ENCODE measurements around the gene ATP6V0C.

ATP6V0C gene

DNA sequence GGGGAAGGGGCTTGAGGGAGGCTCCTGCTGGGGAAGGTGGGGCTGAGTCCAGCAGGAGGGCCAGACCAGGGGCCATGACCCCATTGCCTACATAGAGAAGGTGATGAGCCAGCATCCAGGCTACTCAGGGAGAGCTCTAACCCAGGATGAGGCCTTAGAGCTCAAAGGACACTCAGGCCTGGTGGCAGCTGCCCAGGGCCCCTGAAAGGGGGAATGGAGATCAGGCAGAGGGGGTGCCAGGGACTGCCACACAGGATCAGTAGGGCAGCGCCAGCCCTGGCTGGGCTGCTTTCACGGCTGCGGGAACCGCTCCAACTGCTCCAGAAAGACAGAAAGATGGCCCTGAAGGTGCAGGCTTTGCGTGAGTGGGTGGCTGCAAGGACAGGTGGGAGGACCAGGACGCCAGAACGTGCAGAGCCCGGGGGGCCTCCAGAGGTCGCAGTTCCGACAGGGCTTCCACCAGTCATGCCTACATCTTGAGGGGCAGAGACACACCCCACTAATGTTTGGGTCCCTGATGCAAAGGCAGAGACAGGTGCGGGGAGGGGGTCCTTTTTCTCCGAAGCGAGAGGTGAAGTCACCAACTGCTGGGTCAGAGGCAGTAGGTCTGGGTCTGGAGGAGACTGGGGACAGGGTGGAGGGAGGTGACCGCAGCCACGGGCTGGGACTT lies 882 bp upstream of the ATP6V0C start:
- peak; percentile 45 for DNase-seq

DNA sequence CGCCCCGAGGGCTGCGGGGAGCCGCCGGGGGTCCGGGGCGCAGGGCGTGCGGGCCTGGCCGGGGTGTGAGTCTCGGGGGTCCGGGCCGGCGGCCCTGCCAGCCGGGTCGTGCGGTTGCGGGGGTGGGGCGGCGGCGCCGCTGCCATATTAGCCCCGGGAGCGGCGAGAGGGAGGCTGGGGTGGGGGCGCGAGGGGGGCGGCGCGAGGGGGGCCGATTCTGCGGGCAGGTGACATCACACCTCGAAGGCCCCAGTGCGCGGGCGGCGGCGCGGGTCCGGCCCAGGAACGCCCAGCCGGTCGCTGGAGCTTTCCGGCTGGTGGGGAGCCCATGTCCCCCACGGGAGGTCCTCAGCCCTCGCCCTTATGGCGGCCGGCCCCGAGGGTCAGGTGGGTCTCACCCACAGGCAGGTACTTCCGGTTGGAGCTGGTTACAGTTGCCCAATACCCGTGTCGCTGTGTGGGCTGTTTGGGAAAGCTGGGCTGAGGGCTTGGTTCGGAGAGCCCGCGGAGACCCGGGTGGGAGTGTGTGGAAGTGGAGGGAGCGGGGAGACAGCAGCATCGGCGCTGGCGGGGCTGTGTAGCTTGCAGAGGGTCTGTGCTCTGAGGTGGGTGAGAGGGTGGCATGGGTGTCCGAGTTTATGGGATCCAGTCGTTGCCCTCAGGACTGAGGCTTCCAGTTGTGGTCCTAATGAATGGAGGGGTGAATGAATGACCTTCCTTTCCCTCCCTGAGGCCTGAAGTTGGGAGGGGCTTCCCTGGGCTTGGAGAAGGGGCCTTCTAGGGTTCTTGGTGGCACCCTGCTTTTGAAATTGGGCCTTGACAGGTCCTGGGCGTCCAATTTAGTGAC lies 804 bp downstream of the ATP6V0C start:
- DNase-seq, result no peak

DNA sequence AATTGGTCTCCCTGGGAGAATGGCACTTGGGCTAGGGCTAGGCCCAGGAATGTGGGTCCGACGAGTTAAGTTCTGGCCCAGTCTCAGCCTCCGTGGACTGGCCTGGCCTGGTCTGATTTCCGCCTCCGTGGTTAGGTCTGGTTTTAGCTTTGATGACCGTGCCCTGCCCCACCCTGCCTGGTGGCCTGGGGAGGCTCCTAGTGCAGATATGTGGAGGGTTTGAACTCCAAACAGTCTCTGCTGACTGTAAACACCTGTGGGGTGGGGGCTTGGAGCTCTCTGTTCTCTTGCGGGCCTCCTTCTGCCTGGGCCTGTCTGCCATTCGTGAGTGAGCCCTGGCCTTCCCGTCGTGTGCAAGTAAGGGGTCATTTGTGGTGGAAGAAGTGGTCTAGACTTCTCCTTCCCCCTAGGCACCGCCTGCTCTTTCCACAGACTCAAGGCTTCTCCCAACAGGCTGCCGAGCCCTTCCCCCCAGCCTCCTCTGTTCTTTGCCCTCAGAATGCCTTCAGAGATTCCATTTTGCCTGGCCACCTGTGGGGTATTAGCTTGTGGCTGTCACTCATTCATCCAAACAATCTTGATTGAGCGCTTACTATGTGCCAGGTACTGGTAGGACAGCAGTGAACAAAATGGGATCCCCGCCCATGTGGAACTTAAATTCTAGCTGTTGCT lies 1.6 kb downstream of the ATP6V0C start:
- no peak for DNase-seq

- DNase-seq, result no peak
Observed at GRCh38 chr16:2516391-2517240, 2.9 kb downstream of the ATP6V0C start.

DNA sequence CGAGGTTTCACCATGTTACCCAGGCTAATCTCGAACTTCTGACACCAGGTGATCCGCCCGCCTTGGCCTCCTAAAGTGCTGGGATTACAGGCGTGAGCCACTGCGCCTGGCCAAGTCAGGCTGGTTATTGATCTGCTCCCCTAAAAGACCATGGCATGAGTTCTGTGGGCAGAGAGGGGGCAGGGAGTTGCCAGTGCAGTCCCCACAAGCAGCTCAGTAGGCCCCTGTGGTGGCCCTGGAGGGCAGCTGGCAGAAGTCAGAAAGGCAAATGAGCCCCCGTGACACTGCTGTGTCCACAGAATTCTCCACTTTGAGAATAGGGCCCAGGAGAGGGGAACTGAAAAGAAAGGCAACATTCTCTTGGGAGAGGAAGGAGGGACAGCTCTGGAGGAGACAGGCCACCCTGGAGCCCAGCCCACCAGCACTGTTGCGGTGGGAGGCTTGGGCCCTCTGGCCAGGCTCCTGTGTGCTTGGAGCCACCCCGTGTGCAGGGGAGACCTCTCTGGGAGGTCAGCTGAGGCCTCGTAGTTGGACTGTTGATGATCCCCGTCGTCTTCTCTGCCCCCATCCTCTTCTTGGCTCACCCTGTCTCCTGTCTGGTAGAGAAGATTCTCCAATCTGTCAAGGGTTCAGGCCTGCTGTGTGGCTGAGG lies 4.3 kb downstream of the ATP6V0C start:
- DNase-seq, result no peak

DNA sequence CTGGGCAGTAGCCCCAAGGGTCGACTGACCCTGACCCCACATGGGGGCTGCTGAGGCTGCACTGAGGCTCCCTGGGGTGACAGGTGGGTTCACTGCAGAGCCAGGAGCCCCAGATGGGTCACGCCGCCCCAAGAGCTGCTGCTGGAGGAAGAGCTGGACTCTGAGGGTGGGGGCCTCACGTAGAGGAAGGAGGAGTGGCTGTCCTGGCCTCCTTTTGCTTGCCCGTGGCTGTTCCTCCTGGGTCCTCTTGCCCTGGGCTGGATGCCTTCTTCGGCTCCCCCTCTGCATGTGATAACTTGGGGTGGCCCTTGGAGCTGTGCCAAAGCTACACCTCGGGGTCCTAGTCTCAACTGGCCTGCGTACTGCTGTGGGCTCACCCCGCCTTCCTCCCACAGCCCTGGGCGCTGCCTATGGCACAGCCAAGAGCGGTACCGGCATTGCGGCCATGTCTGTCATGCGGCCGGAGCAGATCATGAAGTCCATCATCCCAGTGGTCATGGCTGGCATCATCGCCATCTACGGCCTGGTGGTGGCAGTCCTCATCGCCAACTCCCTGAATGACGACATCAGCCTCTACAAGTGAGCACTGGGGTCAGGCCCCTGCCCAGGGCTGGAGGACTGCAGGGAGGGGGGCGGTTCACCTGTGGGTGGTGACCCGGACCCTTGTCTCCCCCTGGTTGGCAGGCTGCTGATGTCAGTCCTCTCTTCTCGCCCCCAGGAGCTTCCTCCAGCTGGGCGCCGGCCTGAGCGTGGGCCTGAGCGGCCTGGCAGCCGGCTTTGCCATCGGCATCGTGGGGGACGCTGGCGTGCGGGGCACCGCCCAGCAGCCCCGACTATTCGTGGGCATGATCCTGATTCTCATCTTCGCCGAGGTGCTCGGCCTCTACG lies 5.3 kb downstream of the ATP6V0C start:
- no peak for DNase-seq

DNA sequence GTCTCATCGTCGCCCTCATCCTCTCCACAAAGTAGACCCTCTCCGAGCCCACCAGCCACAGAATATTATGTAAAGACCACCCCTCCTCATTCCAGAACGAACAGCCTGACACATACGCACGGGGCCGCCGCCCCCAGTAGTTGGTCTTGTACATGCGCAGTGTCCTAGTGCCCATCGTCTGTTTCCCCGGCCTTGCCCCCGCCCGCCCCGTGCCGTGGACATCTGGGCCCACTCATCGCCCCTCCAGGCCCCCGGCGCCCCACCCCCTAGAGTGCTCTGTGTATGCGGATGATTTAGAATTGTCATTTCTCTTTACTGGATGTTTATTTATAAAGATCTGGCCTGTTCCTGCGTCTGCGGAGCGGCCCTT lies 5.9 kb downstream of the ATP6V0C start:
- DNase-seq, result no peak

GRCh38 chr16:2520097-2520783 lies 6.5 kb downstream of the ATP6V0C start, which contains the start of gene AMDHD2:
TSS of gene AMDHD2 (plus strand) at chr16:2520371. CDS start at chr16:2520459, 88 bp downstream.
- peak; percentile 93 for DNase-seq

DNA sequence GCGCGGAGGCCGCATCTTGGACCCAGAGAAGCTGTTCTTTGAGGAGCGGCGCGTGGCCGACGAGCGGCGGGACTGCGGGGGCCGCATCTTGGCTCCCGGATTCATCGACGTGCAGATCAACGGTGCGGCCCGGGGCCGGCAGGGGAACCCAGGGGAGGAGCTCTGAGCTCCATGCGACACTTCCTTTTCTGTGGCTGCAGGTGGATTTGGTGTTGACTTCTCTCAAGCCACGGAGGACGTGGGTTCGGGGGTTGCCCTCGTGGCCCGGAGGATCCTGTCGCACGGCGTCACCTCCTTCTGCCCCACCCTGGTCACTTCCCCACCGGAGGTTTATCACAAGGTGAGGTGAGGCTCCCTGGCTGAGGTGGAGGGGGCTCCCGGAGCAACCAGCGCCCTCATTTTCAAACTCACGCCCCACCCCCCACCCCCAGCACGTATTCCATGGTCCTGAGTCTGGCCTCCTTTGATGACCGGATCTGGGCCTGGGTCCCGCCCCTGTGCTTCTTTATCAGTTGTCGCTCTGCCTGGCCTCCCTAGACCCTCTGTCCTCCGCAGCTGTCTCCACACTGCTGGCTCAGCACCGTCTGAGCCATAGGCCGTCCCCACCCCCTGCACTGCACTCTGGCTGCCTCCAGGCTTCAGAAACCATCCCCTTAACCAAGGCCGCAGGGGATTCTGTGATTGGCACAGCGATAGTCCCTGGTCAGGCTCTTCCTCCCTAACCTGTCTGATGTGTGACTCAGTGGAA lies 7.2 kb downstream of the ATP6V0C start:
- no peak for DNase-seq

- DNase-seq, result no peak
Observed at GRCh38 chr16:2523801-2524231, 10.1 kb downstream of the ATP6V0C start.

DNA sequence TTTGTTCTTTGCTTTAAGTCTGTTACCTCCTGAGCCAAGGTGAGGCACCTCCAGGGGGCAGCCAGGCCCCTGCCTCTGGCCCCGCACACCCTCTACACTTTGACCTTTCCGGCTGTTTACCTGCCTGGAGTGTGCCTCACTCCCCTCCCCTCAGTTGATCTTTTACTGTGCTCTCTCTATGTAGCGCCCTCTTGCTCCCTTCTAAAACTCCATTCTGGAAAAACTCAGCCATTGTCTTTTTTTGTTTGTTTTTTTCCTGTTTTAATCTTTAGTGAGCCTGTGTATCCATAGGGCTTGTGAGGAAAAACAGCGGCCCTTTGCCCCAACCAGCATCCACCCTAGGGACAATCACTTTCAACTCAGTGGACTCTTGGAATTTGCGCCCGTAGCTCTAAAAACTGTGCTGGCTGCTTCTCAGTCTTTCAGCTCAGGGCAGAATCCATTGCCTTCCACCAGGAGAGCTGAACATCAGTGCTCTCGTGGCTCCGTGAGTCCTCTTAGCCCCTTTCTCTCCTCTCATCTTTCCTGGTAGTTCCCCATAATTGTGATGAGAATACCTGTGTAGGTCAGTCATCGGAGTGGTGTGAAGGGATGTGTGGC lies 10.7 kb downstream of the ATP6V0C start:
- DNase-seq, result no peak

DNA sequence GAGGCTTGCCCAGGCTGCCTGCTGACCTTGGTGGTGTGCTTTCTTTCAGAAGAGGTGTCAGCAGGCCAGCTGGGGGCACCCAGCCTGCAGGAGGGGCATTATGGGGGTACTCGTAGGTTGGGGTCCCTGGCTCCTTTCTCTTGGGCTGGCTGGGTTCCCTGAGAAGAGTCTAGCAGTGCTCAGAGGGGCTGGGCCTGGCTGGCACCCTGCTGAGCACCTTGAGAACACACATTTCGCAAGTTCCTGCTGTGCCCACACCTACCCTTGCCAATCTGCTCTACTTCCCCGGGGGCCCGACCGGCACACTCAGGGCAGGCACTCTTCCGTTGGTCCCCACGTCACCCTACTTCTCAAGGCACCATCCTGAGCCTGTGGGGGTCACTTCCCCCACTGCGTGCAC lies 12.4 kb downstream of the ATP6V0C start:
- DNase-seq, result no peak

- DNase-seq, result no peak
Observed at GRCh38 chr16:2527071-2527783, 13.5 kb downstream of the ATP6V0C start.

DNA sequence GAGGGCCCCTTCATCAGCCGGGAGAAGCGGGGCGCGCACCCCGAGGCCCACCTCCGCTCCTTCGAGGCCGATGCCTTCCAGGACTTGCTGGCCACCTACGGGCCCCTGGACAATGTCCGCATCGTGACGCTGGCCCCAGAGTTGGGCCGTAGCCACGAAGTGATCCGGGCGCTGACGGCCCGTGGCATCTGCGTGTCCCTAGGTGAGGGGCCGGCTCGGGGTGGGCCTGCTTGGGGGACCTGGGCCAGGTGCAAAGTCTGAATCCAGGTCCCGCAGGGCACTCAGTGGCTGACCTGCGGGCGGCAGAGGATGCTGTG lies 14.0 kb downstream of the ATP6V0C start:
- no peak for DNase-seq

DNA sequence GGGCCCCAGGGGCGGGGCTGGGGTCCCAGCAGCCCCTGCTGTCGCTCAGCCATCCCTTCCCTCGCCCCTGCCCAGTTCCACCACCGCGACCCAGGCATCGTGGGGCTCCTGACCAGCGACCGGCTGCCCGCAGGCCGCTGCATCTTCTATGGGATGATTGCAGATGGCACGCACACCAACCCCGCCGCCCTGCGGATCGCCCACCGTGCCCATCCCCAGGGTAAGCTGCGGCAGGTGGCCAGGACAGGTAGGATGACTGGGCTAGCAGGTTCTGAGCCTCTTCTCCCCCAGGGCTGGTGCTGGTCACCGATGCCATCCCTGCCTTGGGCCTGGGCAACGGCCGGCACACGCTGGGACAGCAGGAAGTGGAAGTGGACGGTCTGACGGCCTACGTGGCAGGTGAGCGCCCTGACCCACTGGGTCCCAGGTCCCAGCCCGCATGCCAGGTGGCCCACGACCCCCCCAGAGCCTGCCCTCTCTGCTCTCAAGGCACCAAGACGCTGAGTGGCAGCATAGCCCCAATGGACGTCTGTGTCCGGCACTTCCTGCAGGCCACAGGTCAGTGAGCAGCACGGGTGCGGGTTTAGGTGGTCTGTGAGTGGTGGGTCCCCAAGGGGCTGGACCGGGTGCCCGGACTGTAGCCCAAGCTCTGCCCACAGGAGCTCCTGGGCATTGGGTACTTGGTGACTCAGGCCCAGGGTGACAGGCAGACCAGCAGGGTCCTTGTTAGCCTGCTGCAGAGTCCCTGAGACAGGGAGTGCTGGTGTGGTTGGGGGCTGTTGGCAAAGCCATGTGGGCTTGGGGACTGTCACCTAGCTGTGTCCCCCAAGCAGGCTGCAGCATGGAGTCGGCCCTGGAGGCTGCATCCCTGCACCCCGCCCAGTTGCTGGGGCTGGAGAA lies 14.7 kb downstream of the ATP6V0C start:
- DNase-seq, result no peak

- peak; percentile 49 for DNase-seq
Observed at GRCh38 chr16:2529061-2529931, 15.5 kb downstream of the ATP6V0C start.

Measured in right forelimb (tissue), 1 donor.